Bronchial epithelial cell (primary cell): ENCODE results near the gene PGM1. TPM values are rescaled to one million over a fixed set of nuclear protein-coding genes. Genes with fewer than 3 reads are reported as not detected.

ENCODE experiments used
- DNase-seq: peaks from one replicate; pipeline ENCODE4 v3.0.0-alpha.2; 2010; ENCODE audit warnings: low read depth
- FAIRE-seq: peaks from 2 replicates; lab custom pipeline; 2011; peaks lifted over from hg19 to GRCh38; lab: Jason Lieb, UNC
- H3K27me3 ChIP-seq: 2 replicates; pipeline ENCODE4 v1.5.1; 2011; ENCODE audit warnings: low read length; ENCODE audit not compliant: control insufficient read depth, insufficient read depth
- H3K36me3 ChIP-seq: 2 replicates; pipeline ENCODE4 v1.5.1; 2011; ENCODE audit warnings: low read length; ENCODE audit not compliant: control insufficient read depth, insufficient read depth
- H3K4me3 ChIP-seq: 2 replicates; pipeline ENCODE4 v1.5.1; 2011; ENCODE audit warnings: mild to moderate bottlenecking, low read depth, low read length, control low read depth
- CTCF ChIP-seq: IDR thresholded peaks from 2 replicates; pipeline ENCODE4 v1.5.1; 2011; ENCODE audit warnings: mild to moderate bottlenecking, moderate library complexity, low read length, control low read depth, inconsistent platforms; ENCODE audit not compliant: insufficient read depth, severe bottlenecking
- total RNA-seq: library from RNA; depleted of rRNA; stranded (reverse); fragments of >200 nt; gene quantifications from 2 replicates; pipeline ENCODE4 v1.2.1, GENCODE V29; 2014

The PGM1 gene
- total RNA-seq, 1 donor from 2014 or later: 69.2 TPM

GRCh38 chr1:63693944-63694571 is 100.8 kb downstream of the PGM1 start:
- no peaks in the 10 kb centered on the region for H3K36me3 ChIP-seq
- no peak for TF ChIP-seq CTCF
- FAIRE-seq (peak; percentile 81), DNase-seq (no peak)
- H3K4me3 ChIP-seq: no peak overlapping the region
- H3K27me3 ChIP-seq: no peaks in the 10 kb centered on the region

- DNase-seq: no peak
- H3K27me3 ChIP-seq: no peaks in the 10 kb centered on the region
- H3K4me3 ChIP-seq: no peak overlapping the region
- TF ChIP-seq CTCF: no peak
- no peaks in the 10 kb centered on the region for H3K36me3 ChIP-seq
- FAIRE-seq: no peak
Measured at GRCh38 chr1:63698001-63698838, 105.0 kb downstream of the PGM1 start.

DNA sequence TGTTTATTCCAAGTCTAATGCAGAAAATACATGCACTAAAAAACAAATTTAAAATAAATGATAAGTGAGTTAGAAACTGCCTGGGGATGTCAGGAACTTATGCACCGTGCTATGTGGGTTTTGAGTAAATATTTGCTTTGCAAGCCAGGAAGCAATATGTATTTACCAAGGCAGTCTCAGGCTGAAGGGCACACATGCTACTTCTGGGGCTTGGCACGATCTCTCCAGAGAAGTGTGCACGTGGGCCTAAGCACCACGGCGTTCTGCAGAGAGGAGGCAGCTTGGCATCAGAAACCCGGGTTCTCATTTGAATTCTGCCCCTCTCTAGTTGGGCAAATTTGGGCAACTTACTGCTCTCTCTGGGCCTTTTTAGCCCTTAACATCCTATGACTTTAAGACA is 108.0 kb downstream of the PGM1 start:
- no peak for DNase-seq
- H3K36me3 ChIP-seq: no peaks in the 10 kb centered on the region
- TF ChIP-seq CTCF: no peak
- FAIRE-seq: no peak
- no peaks in the 10 kb centered on the region for H3K27me3 ChIP-seq
- no peak overlapping the region for H3K4me3 ChIP-seq

GRCh38 chr1:63703701-63704107 is 110.5 kb downstream of the PGM1 start:
- H3K4me3 ChIP-seq: no peak overlapping the region
- H3K36me3 ChIP-seq: no peaks in the 10 kb centered on the region
- no peak for TF ChIP-seq CTCF
- no peak for DNase-seq
- FAIRE-seq: peak; percentile 47
- no peaks in the 10 kb centered on the region for H3K27me3 ChIP-seq

DNA sequence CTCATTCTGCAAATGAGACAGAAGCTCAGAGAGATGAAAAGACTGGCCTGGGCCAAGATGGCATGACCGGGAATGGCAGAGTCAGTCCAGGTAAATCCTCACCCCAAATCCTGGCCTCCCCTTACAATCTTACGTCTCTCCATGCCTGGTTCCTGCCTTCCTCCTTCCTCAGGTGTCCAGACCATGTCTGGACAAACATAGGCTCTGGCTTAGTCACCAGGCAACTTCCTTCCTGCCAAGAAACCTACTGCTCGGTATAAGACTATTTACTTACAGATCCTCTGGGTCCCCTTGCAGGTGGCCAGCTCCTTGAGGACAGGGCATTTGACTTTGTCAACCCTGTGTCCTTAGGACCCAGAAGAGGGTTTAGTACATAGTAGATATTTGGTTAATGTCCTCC is 111.2 kb downstream of the PGM1 start:
- no peak for TF ChIP-seq CTCF
- H3K36me3 ChIP-seq: no peaks in the 10 kb centered on the region
- DNase-seq: peak; percentile 83
- no peaks in the 10 kb centered on the region for H3K27me3 ChIP-seq
- no peak overlapping the region for H3K4me3 ChIP-seq
- peak; percentile 52 for FAIRE-seq
